Activated CD4-positive, alpha-beta T cell treated with anti-CD3 and anti-CD28 coated beads for 36 hours (primary cell): ENCODE measurements around the gene MRPL28. TPM values are rescaled to one million over a fixed set of nuclear protein-coding genes. Genes with fewer than 3 reads are reported as not detected.
A peak's percentile ranks its signal among the peaks of the same experiment; 100 is the strongest.

Source experiments
- ATAC-seq: fragments of 200-7000 bp; cut with Tn5 transposase; one replicate; pipeline ENCODE4 v1.10.0; 2021; ENCODE audit warnings: mild to moderate bottlenecking, moderate library complexity
- CTCF ChIA-PET: fragments of 350-600 bp; sonication (Branson Sonifier 250); formaldehyde crosslinking; loops from one replicate; lab custom pipeline; 2021; ENCODE audit warnings: antibody characterized with exemption; lab: Charles Lee
- POLR2A ChIA-PET: fragments of 350-600 bp; sonication (Branson Sonifier 250); formaldehyde crosslinking; loops from one replicate; lab custom pipeline; 2021; ENCODE audit warnings: antibody characterized with exemption, inconsistent platforms; lab: Charles Lee
- DNase-seq: peaks from one replicate; pipeline ENCODE4 v3.0.0-alpha.2; 2020
- H3K27ac Mint-ChIP-seq: one replicate; pipeline ENCODE4 v1.8.0; 2021; ENCODE audit warnings: mixed read lengths
- H3K27me3 Mint-ChIP-seq: one replicate; pipeline ENCODE4 v1.8.0; 2021; ENCODE audit warnings: mixed read lengths
- H3K36me3 Mint-ChIP-seq: one replicate; pipeline ENCODE4 v1.8.0; 2021; ENCODE audit warnings: low read depth, mixed read lengths
- H3K4me1 Mint-ChIP-seq: one replicate; pipeline ENCODE4 v1.8.0; 2021; ENCODE audit warnings: mixed read lengths
- H3K4me3 Mint-ChIP-seq: one replicate; pipeline ENCODE4 v1.8.0; 2021; ENCODE audit warnings: mild to moderate bottlenecking, moderate library complexity, mixed read lengths
- H3K9me3 Mint-ChIP-seq: one replicate; pipeline ENCODE4 v1.8.0; 2021; ENCODE audit warnings: low read depth, mixed read lengths
- intact Hi-C, 2 experiments: fragments of 100-400 bp; cut with DNase I in 1 of 2; cut with micrococcal nuclease in 1 of 2; formaldehyde crosslinking; loops; one replicate each; pipeline versions ENCODE4 v1.14.2 to v1.15.1; 2022 to 2024; cut with DNase I, micrococcal nuclease
- total RNA-seq, 2 experiments: library from RNA; stranded (reverse); gene quantifications; one replicate each; pipeline ENCODE4 v1.2.3, GENCODE V29; 2021

Gene MRPL28
- total RNA-seq, 2 experiments from 2014 or later = 90.2 to 94.4 TPM

DNA sequence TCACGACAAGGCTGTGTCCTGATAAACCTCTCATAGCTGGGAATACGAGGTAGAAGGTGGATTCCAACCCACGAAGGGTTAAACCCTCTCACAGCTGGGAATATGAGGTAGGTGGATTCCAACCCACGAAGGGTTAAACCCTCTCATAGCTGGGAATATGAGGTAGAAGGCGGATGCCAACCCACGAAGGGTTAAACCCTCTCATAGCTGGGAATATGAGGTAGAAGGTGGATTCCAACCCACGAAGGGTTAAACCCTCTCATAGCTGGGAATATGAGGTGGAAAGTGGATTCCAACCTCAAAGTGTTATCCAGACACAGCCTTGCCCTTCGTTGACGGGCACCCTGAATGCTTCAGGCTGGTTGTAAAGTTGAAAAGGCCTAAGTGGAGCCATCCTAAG, 48.8 kb downstream of the MRPL28 start:
- H3K4me3 Mint-ChIP-seq = no peak overlapping the region
- H3K4me1 Mint-ChIP-seq = peaks cover 49% of the 10 kb centered on the region
- ATAC-seq (no peak), DNase-seq (no peak)
- ChIA-PET POLR2A (no interaction called here), CTCF (interaction anchor here (0.6 kb wide), 2 partner anchors 107 to 182 kb away, joined by 3 to 4 read pairs; no protein-coding TSS in a partner anchor)
- no peak overlapping the region for H3K27ac Mint-ChIP-seq
- intact Hi-C loops = no loop called here
- H3K27me3 Mint-ChIP-seq = no peaks in the 10 kb centered on the region
- H3K9me3 Mint-ChIP-seq = no peaks in the 10 kb centered on the region
- peaks cover 8% of the 10 kb centered on the region for H3K36me3 Mint-ChIP-seq

DNA sequence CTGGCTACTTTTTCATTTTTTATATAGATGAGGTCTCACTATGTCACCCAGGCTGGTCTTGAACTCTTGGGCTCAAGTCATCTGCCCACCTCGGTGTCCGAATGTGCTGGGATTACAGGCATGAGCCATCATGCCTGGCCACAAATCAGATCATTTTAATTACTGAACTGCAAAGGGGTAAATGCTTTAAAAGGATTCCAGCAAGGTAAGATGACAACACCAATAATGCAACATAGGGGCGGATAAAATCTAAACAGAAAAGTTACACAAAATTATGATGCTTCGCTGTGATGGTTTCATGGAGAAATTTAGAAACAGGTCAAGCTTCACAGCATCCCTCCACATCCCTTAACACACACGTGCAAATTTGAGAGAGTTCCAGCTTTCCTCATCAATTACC, 50.1 kb downstream of the MRPL28 start:
- ChIA-PET POLR2A (no interaction called here), CTCF (interaction anchor here (0.6 kb wide), 1 partner anchor 137 kb away, joined by 3 read pairs; no protein-coding TSS in a partner anchor)
- H3K27ac Mint-ChIP-seq = no peak overlapping the region

DNA sequence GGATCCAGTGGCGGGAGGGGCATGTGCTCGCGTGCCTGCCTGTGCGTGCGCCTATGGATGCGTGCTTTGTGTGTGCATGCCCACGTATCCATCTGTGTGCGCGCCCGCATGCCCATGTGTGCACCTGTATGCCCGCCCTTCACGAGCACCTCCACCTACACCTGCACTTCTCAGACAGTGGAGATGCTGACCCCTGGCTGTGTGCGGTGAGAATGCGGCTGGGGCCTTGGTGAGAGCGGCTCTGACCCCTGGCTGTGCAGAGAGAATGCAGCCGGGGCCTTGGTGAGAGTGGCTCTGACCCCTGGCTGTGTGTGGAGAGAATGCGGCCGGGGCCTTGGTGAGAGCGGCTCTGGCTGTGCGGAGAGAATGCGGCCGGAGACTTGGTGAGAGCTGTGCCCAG, 51.7 kb downstream of the MRPL28 start:
- intact Hi-C loops = no loop called here
- ATAC-seq = peak; percentile 36
- CTCF ChIA-PET = no interaction called here
- POLR2A ChIA-PET = no interaction called here
- Mint-ChIP-seq H3K36me3 (peaks cover 7% of the 10 kb centered on the region), H3K9me3 (no peaks in the 10 kb centered on the region), H3K4me1 (peaks cover 29% of the 10 kb centered on the region), H3K4me3 (no peak overlapping the region), H3K27me3 (no peaks in the 10 kb centered on the region), H3K27ac (no peak overlapping the region)
- peak; percentile 38 for DNase-seq

More for the DNA sequence above, 50.1 kb downstream of the MRPL28 start:
- no peaks in the 10 kb centered on the region for H3K27me3 Mint-ChIP-seq
- intact Hi-C loops = no loop called here
- H3K4me3 Mint-ChIP-seq = no peak overlapping the region
- peaks cover 40% of the 10 kb centered on the region for H3K4me1 Mint-ChIP-seq
- ATAC-seq (no peak), DNase-seq (no peak)
- peaks cover 7% of the 10 kb centered on the region for H3K36me3 Mint-ChIP-seq
- H3K9me3 Mint-ChIP-seq = no peaks in the 10 kb centered on the region

DNA sequence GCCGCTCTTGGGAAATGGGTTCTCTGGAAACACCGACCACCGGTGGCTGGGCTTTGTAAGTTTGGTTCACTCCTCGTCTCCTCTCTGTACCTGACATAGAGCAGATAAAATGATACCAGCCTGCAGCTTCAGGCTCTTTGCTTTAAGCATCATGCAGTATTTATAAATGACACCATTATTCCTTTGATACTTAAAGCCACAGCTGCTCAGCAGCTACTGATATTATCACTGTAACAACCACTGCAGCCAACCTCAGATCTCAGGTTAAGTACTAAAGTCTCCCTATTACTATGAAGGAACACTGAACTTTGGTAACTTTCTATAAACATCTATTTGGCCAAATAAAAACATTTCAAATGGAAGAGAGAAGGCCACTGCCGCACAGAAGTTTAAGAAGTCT, 52.8 kb downstream of the MRPL28 start:
- no peaks in the 10 kb centered on the region for H3K9me3 Mint-ChIP-seq
- H3K4me1 Mint-ChIP-seq = peaks cover 25% of the 10 kb centered on the region
- no peak overlapping the region for H3K4me3 Mint-ChIP-seq
- peak overlapping the region; percentile 47 for H3K27ac Mint-ChIP-seq
- DNase-seq = no peak
- no peak for ATAC-seq
- ChIA-PET POLR2A (no interaction called here), CTCF (no interaction called here)
- intact Hi-C loops = no loop called here
- peaks cover 7% of the 10 kb centered on the region for H3K36me3 Mint-ChIP-seq
- H3K27me3 Mint-ChIP-seq = no peaks in the 10 kb centered on the region

Other genes with a start within 250 kb of the MRPL28 start
- gene NPRL3, start 231.9 kb downstream of the MRPL28 start, total RNA-seq = 10 to 100 TPM; 49.1 to 53.9 TPM
- gene HBZ, start 217.9 kb downstream of the MRPL28 start, total RNA-seq = not detected
- not detected for gene HBM, start 204.6 kb downstream of the MRPL28 start, total RNA-seq
- gene HBA2, start 197.7 kb downstream of the MRPL28 start, total RNA-seq = not detected
- gene HBA1, start 193.9 kb downstream of the MRPL28 start, total RNA-seq = not detected
- 1 to 10 TPM in 1 of 2 experiments, under 1 TPM in 1; 0.37 to 1.1 TPM for gene HBQ1, start 190.1 kb downstream of the MRPL28 start, total RNA-seq
- gene LUC7L, start 141.1 kb downstream of the MRPL28 start, total RNA-seq = 10 to 100 TPM; 44.6 to 50.1 TPM
- 10 to 100 TPM; 11.3 to 15.2 TPM for gene FAM234A, start 135.7 kb downstream of the MRPL28 start, total RNA-seq
- gene RGS11, start 94.6 kb downstream of the MRPL28 start, total RNA-seq = under 1 TPM; 0.11 to 0.12 TPM
- not detected for gene ARHGDIG, start 89.9 kb downstream of the MRPL28 start, total RNA-seq
- not detected for gene PDIA2, start 87.4 kb downstream of the MRPL28 start, total RNA-seq
- gene AXIN1, start 17.8 kb downstream of the MRPL28 start, total RNA-seq = 10 to 100 TPM; 20.0 to 23.8 TPM
- gene PGAP6, start 11.4 kb upstream of the MRPL28 start, total RNA-seq = 10 to 100 TPM; 22.9 to 40.8 TPM
- 10 to 100 TPM; 55.9 to 72.1 TPM for gene NME4, start 26.7 kb upstream of the MRPL28 start, total RNA-seq
- gene DECR2, start 31.3 kb upstream of the MRPL28 start, total RNA-seq = 10 to 100 TPM; 11.5 to 13.0 TPM
- 10 to 100 TPM; 14.2 to 17.0 TPM for gene RAB11FIP3, start 55.1 kb upstream of the MRPL28 start, total RNA-seq
- 10 to 100 TPM; 64.7 to 69.7 TPM for gene CAPN15, start 157.2 kb upstream of the MRPL28 start, total RNA-seq
- not detected for gene PRR35, start 189.9 kb upstream of the MRPL28 start, total RNA-seq
- under 1 TPM; 0.19 to 0.87 TPM for gene NHLRC4, start 196.5 kb upstream of the MRPL28 start, total RNA-seq
- 10 to 100 TPM; 24.2 to 24.7 TPM for gene PIGQ, start 199.4 kb upstream of the MRPL28 start, total RNA-seq
- 1 to 10 TPM; 8.9 to 9.6 TPM for gene RAB40C, start 219.5 kb upstream of the MRPL28 start, total RNA-seq